HUES48 (cell line): ENCODE results near the gene EMC6.

Experiments
- H3K27ac ChIP-seq: one replicate; pipeline ENCODE4 v1.7.0; 2013; ENCODE audit warnings: low read depth, low read length, inconsistent platforms
- H3K27me3 ChIP-seq: 2 replicates; pipeline ENCODE4 v1.6.1; 2013; ENCODE audit warnings: mild to moderate bottlenecking, low read length; ENCODE audit not compliant: control insufficient read depth, insufficient read depth
- H3K36me3 ChIP-seq: 2 replicates; pipeline ENCODE4 v1.6.1; 2013; ENCODE audit warnings: low read length; ENCODE audit not compliant: control insufficient read depth, insufficient read depth
- H3K4me1 ChIP-seq: 2 replicates; pipeline ENCODE4 v1.6.1; 2013; ENCODE audit warnings: mild to moderate bottlenecking, low read length; ENCODE audit not compliant: control insufficient read depth, insufficient read depth
- H3K4me3 ChIP-seq: 2 replicates; pipeline ENCODE4 v1.5.1; 2013; ENCODE audit warnings: mild to moderate bottlenecking, low read depth, low read length
- H3K9ac ChIP-seq: 2 replicates; pipeline ENCODE4 v1.6.1; 2013; ENCODE audit warnings: mild to moderate bottlenecking, low read depth, low read length, moderate library complexity
- H3K9me3 ChIP-seq: 2 replicates; pipeline ENCODE4 v1.6.1; 2013; ENCODE audit warnings: low read length; ENCODE audit not compliant: control insufficient read depth, insufficient read depth

EMC6 gene

DNA sequence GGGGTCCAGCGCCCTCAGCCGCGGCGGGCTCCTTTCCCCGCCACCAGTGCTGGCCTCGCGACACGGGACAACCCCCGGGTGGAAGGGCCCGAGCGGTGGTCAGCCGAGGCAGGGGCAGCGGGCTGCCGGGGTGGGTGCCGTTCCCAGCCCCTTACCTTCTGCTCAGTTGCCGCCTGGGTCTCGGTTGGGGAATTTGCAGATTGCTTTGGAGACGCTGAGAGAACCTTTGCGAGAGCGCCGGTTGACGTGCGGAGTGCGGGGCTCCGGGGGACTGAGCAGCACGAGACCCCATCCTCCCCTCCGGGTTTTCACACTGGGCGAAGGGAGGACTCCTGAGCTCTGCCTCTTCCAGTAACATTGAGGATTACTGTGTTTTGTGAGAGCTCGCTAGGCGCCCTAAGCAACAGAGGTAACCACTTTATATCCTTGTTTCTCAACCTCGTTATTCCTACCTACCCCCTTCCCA is 31.7 kb upstream of the EMC6 start:
- Histone ChIP-seq H3K27ac (peak overlapping the region; percentile 99), H3K9ac (peak overlapping the region; percentile 90; the same call in 1 of the 2 replicates), H3K36me3 (peaks cover 20% of the 10 kb centered on the region), H3K9me3 (no peaks in the 10 kb centered on the region), H3K27me3 (no peaks in the 10 kb centered on the region), H3K4me3 (peak overlapping the region; percentile 88), H3K4me1 (peaks cover 13% of the 10 kb centered on the region)

DNA sequence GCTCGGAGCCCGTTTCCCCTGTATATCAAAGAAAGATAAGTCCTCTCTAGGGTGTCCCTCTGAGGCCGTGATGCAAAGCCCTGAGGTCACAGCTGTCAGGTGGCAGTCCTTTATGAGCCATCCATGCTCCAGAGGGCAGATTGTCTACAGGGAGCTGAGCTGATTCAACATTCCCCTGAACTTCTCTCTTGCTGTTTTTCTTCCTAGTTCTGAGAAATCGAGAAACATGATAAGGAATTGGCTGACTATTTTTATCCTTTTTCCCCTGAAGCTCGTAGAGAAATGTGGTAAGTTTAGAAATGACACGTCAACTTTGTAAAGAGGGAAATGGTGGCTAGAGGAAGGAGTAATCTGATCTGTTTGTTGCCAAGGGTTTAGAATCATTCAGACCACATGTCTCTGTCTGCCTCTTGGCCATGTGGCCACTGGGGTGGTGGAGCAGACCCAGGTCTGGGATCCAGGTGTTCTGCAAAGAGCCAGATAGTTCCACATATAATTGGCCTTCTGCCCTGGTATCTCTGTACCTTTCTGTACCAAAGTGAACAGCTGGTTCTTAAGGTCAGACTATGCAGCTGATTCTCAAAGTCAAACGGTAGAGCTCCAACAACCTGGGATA is 28.5 kb upstream of the EMC6 start:
- Histone ChIP-seq H3K27ac (no peak overlapping the region), H3K4me3 (no peak overlapping the region), H3K27me3 (no peaks in the 10 kb centered on the region)

DNA sequence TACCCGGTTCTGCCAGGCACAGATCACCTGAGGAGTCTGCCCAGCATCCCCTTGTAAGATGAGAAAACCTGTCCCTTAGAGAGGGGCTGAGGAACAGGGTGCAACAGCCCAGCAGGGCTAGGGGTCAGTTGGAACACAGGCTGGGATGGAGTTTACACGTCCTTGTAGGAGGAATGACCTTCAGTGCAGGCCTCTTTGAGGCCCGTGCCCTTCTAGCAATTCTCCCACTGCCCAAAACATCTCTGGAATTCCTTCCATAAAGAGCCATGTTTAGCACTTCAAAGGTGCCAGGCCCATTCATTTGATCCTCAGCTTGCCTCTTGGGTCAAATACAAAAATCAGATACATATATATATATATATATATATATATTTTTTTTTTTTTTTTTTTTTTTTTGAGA is 27.6 kb upstream of the EMC6 start:
- H3K4me3 ChIP-seq, result no peak overlapping the region
- H3K27ac ChIP-seq, result no peak overlapping the region
- peaks cover 19% of the 10 kb centered on the region for H3K36me3 ChIP-seq
- no peaks in the 10 kb centered on the region for H3K9me3 ChIP-seq
- H3K9ac ChIP-seq, result no peak overlapping the region
- peaks cover 13% of the 10 kb centered on the region for H3K4me1 ChIP-seq
- H3K27me3 ChIP-seq, result no peaks in the 10 kb centered on the region

More for the DNA sequence above, 28.5 kb upstream of the EMC6 start:
- H3K9ac ChIP-seq, result no peak overlapping the region
- peaks cover 13% of the 10 kb centered on the region for H3K4me1 ChIP-seq
- H3K9me3 ChIP-seq, result no peaks in the 10 kb centered on the region
- H3K36me3 ChIP-seq, result peaks cover 18% of the 10 kb centered on the region

DNA sequence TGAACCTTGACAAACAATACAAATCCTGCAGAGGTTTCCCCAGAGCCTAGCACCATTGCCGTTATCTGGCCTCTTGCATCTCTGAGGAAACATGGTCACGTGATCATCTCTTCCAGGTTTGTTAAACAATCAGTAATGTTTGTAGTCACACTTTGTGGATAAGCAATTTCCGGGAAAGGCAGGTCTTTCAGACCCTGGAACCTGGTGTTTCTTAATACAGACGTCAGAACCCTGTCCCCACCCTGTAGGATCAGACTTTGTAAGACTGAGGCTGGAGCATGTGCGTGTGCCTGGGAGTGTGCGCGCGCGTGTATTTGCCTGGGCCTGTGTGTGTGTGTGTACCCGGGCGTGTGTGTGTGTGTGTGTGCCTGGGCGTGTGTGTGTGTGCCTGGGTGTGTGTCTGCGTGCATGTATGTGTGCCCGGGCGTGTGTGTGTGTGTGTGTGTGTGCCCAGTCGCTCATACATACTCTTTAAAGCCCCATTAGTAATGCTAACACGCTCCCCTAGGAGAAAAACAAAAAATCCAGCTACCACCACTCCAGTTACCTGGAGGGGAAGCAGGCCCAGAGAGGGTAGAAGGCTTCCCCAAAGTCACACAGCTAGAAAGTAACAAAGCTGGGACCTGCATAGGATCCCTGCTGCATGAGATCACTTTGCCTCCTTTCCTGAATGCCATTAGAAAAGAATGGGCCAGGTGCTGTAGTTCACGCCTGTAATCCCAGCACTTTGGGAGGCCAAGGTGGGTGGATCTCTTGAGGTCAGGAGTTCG is 26.7 kb upstream of the EMC6 start:
- peaks cover 13% of the 10 kb centered on the region for H3K4me1 ChIP-seq
- H3K9me3 ChIP-seq, result no peaks in the 10 kb centered on the region
- no peak overlapping the region for H3K9ac ChIP-seq
- H3K27me3 ChIP-seq, result no peaks in the 10 kb centered on the region
- peak overlapping the region; percentile 12 for H3K27ac ChIP-seq
- H3K4me3 ChIP-seq, result no peak overlapping the region
- H3K36me3 ChIP-seq, result peaks cover 19% of the 10 kb centered on the region

DNA sequence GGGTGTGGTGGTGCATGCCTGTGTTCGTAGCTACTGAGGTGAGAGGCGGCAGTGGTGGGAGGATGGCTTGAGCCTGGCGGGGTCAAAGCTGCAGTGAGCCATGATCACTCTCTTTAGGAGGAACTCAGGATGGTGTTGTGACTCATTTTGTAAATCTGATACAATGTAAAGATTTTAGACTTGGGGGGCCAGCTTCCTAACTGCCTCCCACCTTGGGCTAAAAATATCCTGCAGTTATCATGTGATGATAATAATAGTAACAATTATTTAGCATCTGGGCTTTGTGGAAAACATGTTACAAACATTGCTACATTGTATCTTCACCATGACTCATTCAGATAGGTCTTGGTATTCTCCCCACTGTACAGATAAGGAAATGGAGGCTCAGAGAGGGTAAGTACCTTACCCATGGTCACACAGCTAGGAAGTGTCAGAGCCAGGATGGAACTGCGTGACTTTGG is 24.7 kb upstream of the EMC6 start:
- H3K9ac ChIP-seq, result no peak overlapping the region
- H3K9me3 ChIP-seq, result no peaks in the 10 kb centered on the region
- H3K4me1 ChIP-seq, result peaks cover 13% of the 10 kb centered on the region
- peaks cover 31% of the 10 kb centered on the region for H3K36me3 ChIP-seq
- no peak overlapping the region for H3K27ac ChIP-seq
- no peak overlapping the region for H3K4me3 ChIP-seq
- H3K27me3 ChIP-seq, result no peaks in the 10 kb centered on the region

DNA sequence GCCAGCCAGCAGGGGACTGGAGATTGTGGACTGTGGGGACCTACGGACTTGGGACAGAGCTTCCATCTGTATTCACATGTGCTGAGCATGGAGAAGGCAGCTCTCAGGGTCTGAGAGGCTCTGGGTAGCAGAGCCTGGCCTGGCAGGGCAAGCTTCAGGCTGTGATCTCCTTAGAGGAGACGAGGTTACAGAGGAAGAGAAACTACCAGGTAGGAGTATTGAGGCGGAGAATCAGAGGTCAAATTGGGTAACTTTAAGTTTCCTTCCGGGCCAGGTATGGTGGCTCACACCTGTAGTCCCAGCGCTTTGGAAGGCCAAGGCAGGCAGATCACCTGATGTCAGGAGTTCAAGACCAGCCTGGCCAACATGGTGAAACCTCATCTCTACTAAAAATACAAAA is 23.3 kb upstream of the EMC6 start:
- no peak overlapping the region for H3K4me3 ChIP-seq
- H3K9ac ChIP-seq, result no peak overlapping the region
- no peak overlapping the region for H3K27ac ChIP-seq
- H3K36me3 ChIP-seq, result peaks cover 38% of the 10 kb centered on the region
- no peaks in the 10 kb centered on the region for H3K27me3 ChIP-seq
- peaks cover 9% of the 10 kb centered on the region for H3K4me1 ChIP-seq
- no peaks in the 10 kb centered on the region for H3K9me3 ChIP-seq

DNA sequence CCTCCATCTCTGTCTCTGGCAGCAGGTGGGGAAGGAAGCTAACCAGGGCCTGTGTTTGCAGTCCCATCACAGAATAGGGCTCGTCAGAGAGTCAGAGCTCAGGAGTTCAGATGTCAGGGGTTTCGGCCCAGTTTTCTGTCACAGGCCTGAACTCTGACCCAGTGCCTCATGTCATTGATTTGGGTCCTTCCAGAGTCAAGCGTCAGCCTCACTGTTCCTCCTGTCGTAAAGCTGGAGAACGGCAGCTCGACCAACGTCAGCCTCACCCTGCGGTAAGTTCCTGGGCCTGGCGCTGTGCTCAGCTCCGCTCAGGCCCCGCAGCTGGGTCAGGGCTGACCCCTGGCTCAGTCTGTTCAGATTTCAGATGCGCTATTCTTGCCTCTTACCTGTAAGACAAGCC is 21.4 kb upstream of the EMC6 start:
- Histone ChIP-seq H3K9me3 (no peaks in the 10 kb centered on the region), H3K4me3 (no peak overlapping the region), H3K27me3 (no peaks in the 10 kb centered on the region), H3K36me3 (peaks cover 31% of the 10 kb centered on the region), H3K27ac (no peak overlapping the region), H3K9ac (no peak overlapping the region), H3K4me1 (no peaks in the 10 kb centered on the region)

DNA sequence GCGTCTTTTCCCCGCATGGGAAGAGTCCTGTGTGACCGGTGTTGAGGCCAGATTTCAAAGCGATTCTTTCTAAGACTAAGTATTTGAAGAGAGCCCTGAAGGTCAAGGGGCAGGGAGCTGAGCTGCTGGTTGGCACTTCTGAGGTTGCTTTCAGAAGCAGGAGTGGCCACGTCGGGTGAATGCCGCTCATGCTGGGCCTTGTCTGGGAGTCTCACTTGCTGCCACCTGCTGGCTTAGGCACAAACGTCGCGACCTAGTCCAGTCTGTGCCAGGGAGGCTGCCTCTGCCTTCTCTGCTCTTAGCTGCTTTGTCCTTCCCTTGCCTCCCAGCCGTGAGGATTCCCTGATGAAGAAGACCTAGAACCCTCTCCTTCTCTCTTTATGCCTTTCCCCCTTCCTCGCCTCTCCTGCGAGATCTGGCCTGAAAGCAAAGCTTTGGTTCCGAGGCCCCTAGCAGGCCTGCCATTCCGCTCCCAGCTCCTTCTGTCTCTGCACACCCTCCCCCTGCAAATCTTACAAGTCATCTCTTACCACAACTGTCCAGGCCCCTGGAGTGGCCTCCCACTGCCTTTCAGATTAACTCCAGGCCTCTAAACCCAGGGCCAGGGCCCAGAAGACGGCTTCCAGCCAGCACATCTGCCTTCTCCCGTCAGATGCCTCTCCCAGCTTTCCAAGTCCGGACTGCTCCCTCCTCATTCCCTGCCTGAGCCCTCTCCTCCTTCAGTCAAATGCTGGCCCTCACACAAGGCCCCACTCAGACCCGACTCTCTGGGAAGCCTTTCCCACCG is 20.6 kb upstream of the EMC6 start:
- no peak overlapping the region for H3K9ac ChIP-seq

DNA sequence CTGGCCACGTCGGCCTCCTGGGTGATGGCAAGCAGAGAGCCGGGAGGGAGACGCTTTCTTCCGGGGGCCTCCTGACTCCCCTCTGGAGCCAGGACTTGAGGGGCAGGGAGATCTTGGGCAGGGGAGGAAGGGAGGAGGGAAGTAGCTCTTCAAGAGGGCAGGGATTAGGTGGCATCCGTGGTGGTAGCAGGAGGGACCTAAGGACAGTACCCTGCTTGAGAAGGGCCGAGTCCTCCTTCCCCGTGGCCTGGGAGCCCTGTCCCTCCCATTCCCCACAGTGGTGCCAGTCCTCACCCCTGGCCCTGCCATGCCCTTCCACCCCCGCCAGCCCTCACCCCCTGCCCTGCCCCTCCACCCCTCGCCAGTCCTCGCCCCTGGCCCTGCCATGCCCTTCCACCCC is 12.8 kb upstream of the EMC6 start:
- no peaks in the 10 kb centered on the region for H3K9me3 ChIP-seq
- H3K36me3 ChIP-seq, result peaks cover 8% of the 10 kb centered on the region; the same call in 1 of the 2 replicates
- H3K27me3 ChIP-seq, result no peaks in the 10 kb centered on the region
- no peak overlapping the region for H3K27ac ChIP-seq
- H3K9ac ChIP-seq, result no peak overlapping the region
- H3K4me1 ChIP-seq, result 0 out of 2 replicates have a peak, but pooled peaks cover 5% of the 10 kb centered on the region
- H3K4me3 ChIP-seq, result no peak overlapping the region

More for the DNA sequence above, 20.6 kb upstream of the EMC6 start:
- peaks cover 31% of the 10 kb centered on the region for H3K36me3 ChIP-seq
- no peaks in the 10 kb centered on the region for H3K27me3 ChIP-seq
- no peaks in the 10 kb centered on the region for H3K4me1 ChIP-seq
- H3K9me3 ChIP-seq, result no peaks in the 10 kb centered on the region
- no peak overlapping the region for H3K4me3 ChIP-seq
- H3K27ac ChIP-seq, result no peak overlapping the region

DNA sequence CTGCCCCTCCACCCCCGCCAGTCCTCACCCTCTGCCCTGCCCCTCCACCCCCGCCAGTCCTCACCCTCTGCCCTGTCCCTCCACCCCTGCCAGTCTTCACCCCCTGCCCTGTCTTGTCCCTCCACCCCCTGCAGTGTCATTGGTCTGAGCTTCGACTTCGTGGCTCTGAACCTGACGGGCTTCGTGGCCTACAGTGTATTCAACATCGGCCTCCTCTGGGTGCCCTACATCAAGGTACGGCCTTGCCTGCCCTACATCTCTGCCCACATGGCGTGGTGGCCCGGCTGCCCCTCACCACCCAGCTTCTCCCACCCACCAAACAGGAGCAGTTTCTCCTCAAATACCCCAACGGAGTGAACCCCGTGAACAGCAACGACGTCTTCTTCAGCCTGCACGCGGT is 12.3 kb upstream of the EMC6 start:
- H3K4me3 ChIP-seq, result no peak overlapping the region
- no peaks in the 10 kb centered on the region for H3K9me3 ChIP-seq
- no peak overlapping the region for H3K9ac ChIP-seq
- H3K36me3 ChIP-seq, result peaks cover 11% of the 10 kb centered on the region; the same call in 1 of the 2 replicates
- H3K27ac ChIP-seq, result no peak overlapping the region
- H3K27me3 ChIP-seq, result no peaks in the 10 kb centered on the region
- H3K4me1 ChIP-seq, result 0 out of 2 replicates have a peak, but pooled peaks cover 5% of the 10 kb centered on the region
